RWPE2 (cell line): ENCODE data around the gene BCAR1.

Experiments
- ATAC-seq: fragments of 200-7000 bp; cut with Tn5 transposase; 3 replicates; pipeline ENCODE4 v1.9.1; 2021; ENCODE audit warnings: low read depth
- DNase-seq: peaks from one replicate; pipeline ENCODE4 v3.0.0-alpha.2; 2020; ENCODE audit warnings: low spot score
- H3K27ac ChIP-seq: fragments of 450-650 bp; 2 replicates; pipeline ENCODE4 v1.5.1; 2017; ENCODE audit warnings: mild to moderate bottlenecking; ENCODE audit not compliant: poor library complexity, severe bottlenecking
- H3K27me3 ChIP-seq: fragments of 250-450 bp; sonication (Bioruptor Pico); 2 replicates; pipeline ENCODE4 v1.5.1; 2021; ENCODE audit warnings: mild to moderate bottlenecking, moderate library complexity; ENCODE audit not compliant: insufficient read depth, poor library complexity, severe bottlenecking
- H3K36me3 ChIP-seq: fragments of 250-450 bp; sonication (Bioruptor Pico); 2 replicates; pipeline ENCODE4 v1.5.1; 2020; ENCODE audit warnings: low read depth, mild to moderate bottlenecking, moderate library complexity
- H3K4me1 ChIP-seq: fragments of 250-450 bp; sonication (Bioruptor Pico); 2 replicates; pipeline ENCODE4 v1.5.1; 2021; ENCODE audit warnings: mild to moderate bottlenecking, moderate library complexity; ENCODE audit not compliant: insufficient read depth, poor library complexity, severe bottlenecking
- H3K4me3 ChIP-seq: fragments of 250-450 bp; sonication (Bioruptor Pico); 2 replicates; pipeline ENCODE4 v1.5.1; 2021; ENCODE audit warnings: mild to moderate bottlenecking, moderate library complexity; ENCODE audit not compliant: severe bottlenecking
- H3K9me3 ChIP-seq: fragments of 250-450 bp; sonication (Bioruptor Pico); 2 replicates; pipeline ENCODE4 v1.5.1; 2021; ENCODE audit warnings: mild to moderate bottlenecking, moderate library complexity; ENCODE audit not compliant: severe bottlenecking
- TF ChIP-seq, protein P1 (sequence below): fragments of 450-650 bp; IDR thresholded peaks from one replicate; pipeline ENCODE4 v1.5.1; 2017; ENCODE audit warnings: mild to moderate bottlenecking, moderate library complexity; ENCODE audit not compliant: poor library complexity, severe bottlenecking

BCAR1 gene

DNA sequence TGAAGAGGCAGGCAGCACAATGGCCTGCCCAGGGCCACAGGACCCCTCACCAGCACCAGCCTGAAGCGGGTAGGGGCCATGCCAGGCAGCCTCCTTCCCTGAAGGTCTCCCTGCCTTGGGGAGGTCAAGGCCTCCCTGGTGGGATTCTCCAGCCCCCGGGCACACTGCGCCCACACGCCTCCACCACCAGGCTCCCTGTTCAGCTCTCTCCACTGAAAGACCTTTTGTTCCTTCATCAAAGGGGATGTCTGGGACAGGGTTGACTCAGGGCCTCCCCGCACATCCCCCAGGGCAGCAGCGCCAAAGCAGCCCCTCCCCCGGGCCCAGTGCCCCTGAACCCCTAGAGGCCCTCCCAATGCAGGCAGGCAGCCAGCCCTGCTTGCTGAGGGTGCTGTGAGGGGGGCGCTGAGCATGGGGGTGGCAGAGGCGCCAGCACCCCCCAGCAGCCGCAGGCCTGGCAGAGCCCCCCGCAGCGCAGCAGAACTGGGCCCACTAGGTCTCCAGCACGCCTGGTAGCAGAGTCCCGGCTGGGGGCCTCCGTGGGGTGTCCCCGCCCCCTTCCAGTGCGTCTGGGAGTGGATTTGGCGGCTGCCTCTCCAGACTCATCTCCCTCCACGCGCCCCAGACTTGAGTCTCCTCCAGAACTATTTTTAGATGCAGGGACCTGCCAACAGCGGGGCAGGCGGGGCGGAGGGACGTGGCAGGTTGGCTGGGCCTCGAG, 13.1 kb downstream of the BCAR1 start:
- Histone ChIP-seq H3K27me3 (no peaks in the 10 kb centered on the region), H3K9me3 (no peaks in the 10 kb centered on the region), H3K4me3 (no peak overlapping the region), H3K27ac (peak overlapping the region; percentile 34), H3K4me1 (peaks cover 21% of the 10 kb centered on the region), H3K36me3 (peaks cover 70% of the 10 kb centered on the region)
- TF ChIP-seq, protein P1, sequence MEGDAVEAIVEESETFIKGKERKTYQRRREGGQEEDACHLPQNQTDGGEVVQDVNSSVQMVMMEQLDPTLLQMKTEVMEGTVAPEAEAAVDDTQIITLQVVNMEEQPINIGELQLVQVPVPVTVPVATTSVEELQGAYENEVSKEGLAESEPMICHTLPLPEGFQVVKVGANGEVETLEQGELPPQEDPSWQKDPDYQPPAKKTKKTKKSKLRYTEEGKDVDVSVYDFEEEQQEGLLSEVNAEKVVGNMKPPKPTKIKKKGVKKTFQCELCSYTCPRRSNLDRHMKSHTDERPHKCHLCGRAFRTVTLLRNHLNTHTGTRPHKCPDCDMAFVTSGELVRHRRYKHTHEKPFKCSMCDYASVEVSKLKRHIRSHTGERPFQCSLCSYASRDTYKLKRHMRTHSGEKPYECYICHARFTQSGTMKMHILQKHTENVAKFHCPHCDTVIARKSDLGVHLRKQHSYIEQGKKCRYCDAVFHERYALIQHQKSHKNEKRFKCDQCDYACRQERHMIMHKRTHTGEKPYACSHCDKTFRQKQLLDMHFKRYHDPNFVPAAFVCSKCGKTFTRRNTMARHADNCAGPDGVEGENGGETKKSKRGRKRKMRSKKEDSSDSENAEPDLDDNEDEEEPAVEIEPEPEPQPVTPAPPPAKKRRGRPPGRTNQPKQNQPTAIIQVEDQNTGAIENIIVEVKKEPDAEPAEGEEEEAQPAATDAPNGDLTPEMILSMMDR = no peak
- ATAC-seq (no peak), DNase-seq (no peak)

DNA sequence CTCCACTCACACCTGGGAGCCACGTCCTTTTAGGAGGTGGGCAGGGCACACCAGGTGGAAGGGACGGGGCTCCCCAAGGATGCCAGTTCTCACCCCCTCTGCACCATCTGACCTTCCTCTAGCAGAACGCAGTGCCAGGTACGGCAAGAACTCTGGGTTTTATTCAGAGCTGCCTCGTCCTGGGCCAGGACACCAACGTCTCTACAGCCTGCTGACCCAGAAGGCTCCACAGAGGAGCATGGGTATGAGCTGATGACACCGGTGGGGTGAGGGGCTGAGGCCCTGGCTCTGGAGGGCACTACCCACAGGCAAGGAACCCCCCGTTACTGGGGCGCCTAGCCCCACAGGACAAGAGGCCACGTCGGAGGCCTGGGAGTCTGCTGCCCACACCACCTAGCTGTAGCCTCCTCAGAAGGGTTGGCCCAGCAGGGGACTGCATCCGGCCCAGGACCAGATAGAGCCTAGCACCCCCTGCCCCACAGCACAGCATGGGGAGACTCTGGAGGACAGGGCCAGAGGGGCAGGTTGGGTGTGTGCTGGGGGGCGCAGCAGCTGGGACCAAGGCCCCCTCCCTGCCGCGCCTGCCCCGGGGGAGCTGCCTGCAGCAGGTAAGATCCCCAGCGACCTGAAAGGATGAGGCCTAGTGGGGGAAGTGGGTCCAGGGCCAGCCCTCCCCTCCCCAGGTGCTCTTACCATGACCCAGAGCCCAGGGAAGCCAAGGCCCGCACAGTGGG, 13.9 kb downstream of the BCAR1 start:
- TF ChIP-seq, protein P1 = no peak
- Histone ChIP-seq H3K27ac (peak overlapping the region; percentile 34), H3K27me3 (no peaks in the 10 kb centered on the region), H3K4me3 (no peak overlapping the region), H3K36me3 (peaks cover 72% of the 10 kb centered on the region), H3K9me3 (no peaks in the 10 kb centered on the region), H3K4me1 (peaks cover 21% of the 10 kb centered on the region)
- no peak for ATAC-seq
- DNase-seq = no peak

DNA sequence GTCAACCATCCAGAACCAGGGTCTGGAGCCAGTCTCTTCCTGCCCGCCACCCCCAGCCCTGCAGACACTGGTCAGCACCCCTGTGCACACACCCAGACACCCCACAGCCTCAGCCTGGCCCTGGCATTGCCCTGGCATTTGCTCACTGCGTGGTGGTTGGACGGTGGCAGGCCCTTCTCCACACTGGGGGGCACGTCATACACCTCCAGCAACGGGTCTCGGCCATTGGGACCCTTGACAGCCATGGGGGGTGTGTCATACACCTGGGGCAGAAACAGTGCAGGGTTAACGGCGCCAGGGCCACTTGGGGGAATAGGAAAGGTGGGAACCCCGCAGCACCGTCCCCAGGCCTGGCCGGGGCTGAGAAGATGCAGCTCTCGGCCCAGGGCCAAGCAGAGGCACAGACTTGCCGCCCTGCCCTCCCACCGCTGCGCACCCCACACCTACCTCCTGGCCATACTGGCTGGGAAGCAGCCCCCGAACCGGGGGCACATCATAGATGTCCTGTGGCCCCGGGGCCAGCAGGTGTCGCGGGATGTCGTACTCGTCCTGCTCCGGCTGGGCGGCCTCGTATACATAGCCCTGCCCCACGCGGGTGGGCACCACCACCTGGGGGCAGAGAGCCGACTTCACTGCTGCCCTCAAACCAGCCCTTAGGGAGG, 14.6 kb downstream of the BCAR1 start:
- no peak for ATAC-seq
- peaks cover 79% of the 10 kb centered on the region for H3K36me3 ChIP-seq

DNA sequence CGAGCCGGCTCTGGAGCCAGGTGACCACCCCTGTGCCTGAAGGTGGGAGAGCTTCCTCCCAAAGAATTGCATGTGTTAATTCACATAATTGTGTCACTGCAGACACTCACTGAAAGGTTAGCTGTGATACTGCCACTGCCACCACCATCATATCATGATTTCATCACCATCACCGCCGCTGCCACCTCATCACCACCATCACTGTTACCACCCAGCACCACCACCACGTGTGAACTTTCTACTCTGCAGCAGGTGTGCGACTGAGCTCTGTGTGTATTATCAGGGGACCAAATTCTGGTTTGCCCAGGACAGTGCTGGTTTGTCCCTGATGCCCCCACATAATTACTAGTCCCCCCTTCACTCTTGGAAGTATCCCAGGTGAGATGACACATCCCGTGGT, 15.2 kb downstream of the BCAR1 start:
- no peak overlapping the region for H3K27ac ChIP-seq
- DNase-seq (no peak), ATAC-seq (no peak)
- peaks cover 85% of the 10 kb centered on the region for H3K36me3 ChIP-seq
- H3K4me1 ChIP-seq = peaks cover 21% of the 10 kb centered on the region
- H3K4me3 ChIP-seq = no peak overlapping the region
- H3K9me3 ChIP-seq = no peaks in the 10 kb centered on the region
- TF ChIP-seq, protein P1 = no peak
- H3K27me3 ChIP-seq = no peaks in the 10 kb centered on the region

More for the DNA sequence above, 14.6 kb downstream of the BCAR1 start:
- Histone ChIP-seq H3K27ac (no peak overlapping the region), H3K9me3 (no peaks in the 10 kb centered on the region), H3K4me1 (peaks cover 21% of the 10 kb centered on the region), H3K27me3 (no peaks in the 10 kb centered on the region), H3K4me3 (no peak overlapping the region)
- TF ChIP-seq, protein P1 = no peak
- DNase-seq = no peak
